Nephron progenitor cell (in vitro differentiated cells): Measurements from ENCODE around the gene C3orf22.

Experiments used
- DNase-seq: peaks from one replicate; pipeline ENCODE4 v3.0.0; 2021
- H3K27ac Mint-ChIP-seq: 2 replicates; pipeline ENCODE4 v1.8.0; 2021; ENCODE audit warnings: mild to moderate bottlenecking, moderate library complexity, mixed read lengths
- H3K27me3 Mint-ChIP-seq: 2 replicates; pipeline ENCODE4 v1.8.0; 2021; ENCODE audit warnings: mild to moderate bottlenecking, low read depth, mixed read lengths; ENCODE audit not compliant: poor library complexity
- H3K36me3 Mint-ChIP-seq: 2 replicates; pipeline ENCODE4 v1.8.0; 2021; ENCODE audit warnings: low read depth, mixed read lengths
- H3K4me1 Mint-ChIP-seq: 2 replicates; pipeline ENCODE4 v1.8.0; 2021; ENCODE audit warnings: mixed read lengths
- H3K4me3 Mint-ChIP-seq: 2 replicates; pipeline ENCODE4 v1.8.0; 2021; ENCODE audit warnings: mild to moderate bottlenecking, moderate library complexity, mixed read lengths
- H3K9me3 Mint-ChIP-seq: 2 replicates; pipeline ENCODE4 v1.8.0; 2021; ENCODE audit warnings: mild to moderate bottlenecking, moderate library complexity, mixed read lengths
- TF ChIP-seq, protein P1 (sequence below): fragments of 200-600 bp; sonication (generic); IDR thresholded peaks from 2 replicates; pipeline ENCODE4 v1.5.0; 2021; ENCODE audit warnings: antibody characterized with exemption

Gene C3orf22

GRCh38 chr3:126519506-126520455 is 39.0 kb downstream of the C3orf22 start:
- no peaks in the 10 kb centered on the region for H3K36me3 Mint-ChIP-seq
- TF ChIP-seq, protein P1, sequence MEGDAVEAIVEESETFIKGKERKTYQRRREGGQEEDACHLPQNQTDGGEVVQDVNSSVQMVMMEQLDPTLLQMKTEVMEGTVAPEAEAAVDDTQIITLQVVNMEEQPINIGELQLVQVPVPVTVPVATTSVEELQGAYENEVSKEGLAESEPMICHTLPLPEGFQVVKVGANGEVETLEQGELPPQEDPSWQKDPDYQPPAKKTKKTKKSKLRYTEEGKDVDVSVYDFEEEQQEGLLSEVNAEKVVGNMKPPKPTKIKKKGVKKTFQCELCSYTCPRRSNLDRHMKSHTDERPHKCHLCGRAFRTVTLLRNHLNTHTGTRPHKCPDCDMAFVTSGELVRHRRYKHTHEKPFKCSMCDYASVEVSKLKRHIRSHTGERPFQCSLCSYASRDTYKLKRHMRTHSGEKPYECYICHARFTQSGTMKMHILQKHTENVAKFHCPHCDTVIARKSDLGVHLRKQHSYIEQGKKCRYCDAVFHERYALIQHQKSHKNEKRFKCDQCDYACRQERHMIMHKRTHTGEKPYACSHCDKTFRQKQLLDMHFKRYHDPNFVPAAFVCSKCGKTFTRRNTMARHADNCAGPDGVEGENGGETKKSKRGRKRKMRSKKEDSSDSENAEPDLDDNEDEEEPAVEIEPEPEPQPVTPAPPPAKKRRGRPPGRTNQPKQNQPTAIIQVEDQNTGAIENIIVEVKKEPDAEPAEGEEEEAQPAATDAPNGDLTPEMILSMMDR: no peak
- H3K9me3 Mint-ChIP-seq: no peaks in the 10 kb centered on the region
- peaks cover 33% of the 10 kb centered on the region for H3K27me3 Mint-ChIP-seq
- no peak for DNase-seq
- H3K4me1 Mint-ChIP-seq: peaks cover 7% of the 10 kb centered on the region
- no peak overlapping the region for H3K27ac Mint-ChIP-seq
- H3K4me3 Mint-ChIP-seq: no peak overlapping the region

DNA sequence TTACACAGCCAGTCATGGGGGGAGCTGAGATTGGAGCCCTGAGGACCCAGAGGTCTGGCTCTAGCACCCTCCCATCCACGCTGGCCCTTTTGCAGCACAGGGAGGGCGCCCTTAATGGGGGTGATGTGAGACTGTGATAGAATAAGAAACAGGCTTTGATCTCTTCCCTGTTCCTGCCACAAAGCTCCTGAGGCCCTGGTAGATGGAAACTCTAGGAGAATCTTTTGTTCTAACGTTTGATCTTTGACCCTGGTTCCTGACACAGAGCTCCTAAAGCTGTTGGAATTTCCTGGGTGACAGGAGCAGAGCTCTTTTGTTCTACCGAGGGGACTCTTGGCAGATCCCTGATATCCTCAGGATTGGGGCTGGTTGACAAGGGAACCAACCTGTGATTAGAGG is 40.0 kb downstream of the C3orf22 start:
- no peak for DNase-seq
- Mint-ChIP-seq H3K4me3 (no peak overlapping the region), H3K27ac (no peak overlapping the region), H3K4me1 (peaks cover 7% of the 10 kb centered on the region), H3K27me3 (peaks cover 31% of the 10 kb centered on the region), H3K36me3 (no peaks in the 10 kb centered on the region), H3K9me3 (no peaks in the 10 kb centered on the region)
- TF ChIP-seq, protein P1: no peak

DNA sequence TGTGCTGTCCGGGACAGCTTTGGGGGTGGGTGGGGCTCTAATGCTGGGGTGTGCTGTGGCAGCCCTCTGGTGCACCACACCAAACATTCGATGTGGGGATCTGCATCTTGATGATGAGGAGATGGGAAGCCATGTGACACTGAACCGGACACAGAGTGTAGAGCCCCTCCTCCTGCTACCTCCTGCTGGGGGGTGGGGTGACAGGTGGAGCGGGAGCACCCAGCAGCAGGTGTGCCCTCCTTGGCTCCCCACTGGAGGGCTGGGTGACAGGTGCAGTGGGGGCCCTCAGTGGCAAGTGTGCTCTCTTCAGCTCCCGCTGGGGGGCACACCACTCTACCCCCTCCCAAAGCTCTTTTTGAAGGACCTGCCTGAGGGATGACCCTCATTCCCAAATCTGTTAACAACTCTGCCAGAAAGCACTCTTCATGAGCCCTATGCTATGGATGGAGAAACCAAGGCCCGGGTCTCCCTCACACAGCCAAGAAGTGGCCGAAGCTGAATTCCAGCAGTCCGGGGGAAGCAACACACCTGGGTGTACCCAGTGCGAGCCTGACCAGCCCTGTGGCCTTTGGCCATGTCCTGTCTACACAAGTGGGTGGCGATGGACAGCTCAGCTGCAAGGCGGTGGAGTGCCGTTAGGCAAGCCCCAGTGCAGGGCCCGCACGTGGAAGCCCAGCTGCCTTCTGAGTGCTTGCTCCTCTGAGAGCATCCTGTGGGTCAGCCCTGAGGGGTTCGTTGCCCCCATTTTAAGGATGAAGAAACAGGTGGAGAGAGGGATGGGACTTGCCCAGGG is 40.5 kb downstream of the C3orf22 start:
- Mint-ChIP-seq H3K4me1 (peaks cover 7% of the 10 kb centered on the region), H3K4me3 (no peak overlapping the region), H3K9me3 (no peaks in the 10 kb centered on the region), H3K36me3 (no peaks in the 10 kb centered on the region), H3K27ac (no peak overlapping the region), H3K27me3 (peaks cover 25% of the 10 kb centered on the region)
- TF ChIP-seq, protein P1: no peak
- DNase-seq: no peak

- Mint-ChIP-seq H3K36me3 (no peaks in the 10 kb centered on the region), H3K4me3 (no peak within 1 kb of the TSS), H3K27me3 (peaks cover 18% of the 10 kb centered on the region), H3K4me1 (peaks cover 7% of the 10 kb centered on the region), H3K9me3 (no peaks in the 10 kb centered on the region), H3K27ac (no peak within 1 kb of the TSS)
- TF ChIP-seq, protein P1: no peak
- DNase-seq: no peak
These were observed 41.3 kb downstream of the C3orf22 start, which contains the start of gene UROC1 for GRCh38 chr3:126517291-126517951. UROC1 (minus strand) TSS chr3:126517773; CDS start chr3:126517719, 54 bp downstream.

GRCh38 chr3:126516936-126517290 is 41.8 kb downstream of the C3orf22 start:
- TF ChIP-seq, protein P1: no peak
- Mint-ChIP-seq H3K36me3 (no peaks in the 10 kb centered on the region), H3K9me3 (no peaks in the 10 kb centered on the region), H3K27me3 (peaks cover 13% of the 10 kb centered on the region), H3K27ac (no peak overlapping the region), H3K4me3 (no peak overlapping the region), H3K4me1 (peaks cover 7% of the 10 kb centered on the region)
- DNase-seq: no peak
